Gastrocnemius medialis (tissue), 4 donors: ENCODE data around the gene WDFY4.

Experiments used
- CTCF ChIP-seq, 5 experiments: fragments of 450-650 bp in 3 of 5; fragments of 200-600 bp in 2 of 5; sonication (generic) in 2 of 5; IDR thresholded peaks in 4 of 5; conservative IDR thresholded peaks in 1 of 5; 1 replicate in 4 of 5; 2 replicates in 1 of 5; pipeline ENCODE4 v1.5.1; 2016 to 2019; ENCODE audit warnings: antibody characterized with exemption in 5 of 5, mild to moderate bottlenecking in 3 of 5, moderate library complexity in 3 of 5
- POLR2A ChIP-seq, 2 donors: fragments of 450-650 bp; IDR thresholded peaks; one replicate each; pipeline ENCODE4 v1.6.1; 2017; ENCODE audit warnings: antibody characterized with exemption in 2 of 2, mild to moderate bottlenecking in 2 of 2, moderate library complexity in 2 of 2

GRCh38 chr10:48762064-48763042 is 77.7 kb downstream of the WDFY4 start:
- TF ChIP-seq CTCF (IDR thresholded peaks at IDR 0.05 in 4 of 5, conservative IDR thresholded peaks at IDR 0.05 in 1 of 5) (no peak), POLR2A (IDR thresholded peaks at IDR 0.05) (no peak)
